Endothelial cell (in vitro differentiated cells): ENCODE data around the gene C4orf51. TPM values are rescaled to one million over a fixed set of nuclear protein-coding genes. Genes with fewer than 3 reads are reported as not detected.

Experiments used
- DNase-seq: peaks from one replicate; pipeline ENCODE4 v3.0.0; 2021; ENCODE audit warnings: low spot score
- H3K27ac Mint-ChIP-seq: one replicate; pipeline ENCODE4 v1.8.0; 2021; ENCODE audit warnings: mixed read lengths, inconsistent platforms; ENCODE audit not compliant: unreplicated experiment
- H3K27me3 Mint-ChIP-seq: one replicate; pipeline ENCODE4 v1.8.0; 2021; ENCODE audit warnings: mild to moderate bottlenecking, moderate library complexity, mixed read lengths, inconsistent platforms; ENCODE audit not compliant: unreplicated experiment
- H3K36me3 Mint-ChIP-seq: one replicate; pipeline ENCODE4 v1.8.0; 2021; ENCODE audit warnings: mild to moderate bottlenecking, low read depth, mixed read lengths, inconsistent platforms; ENCODE audit not compliant: unreplicated experiment
- H3K4me1 Mint-ChIP-seq: one replicate; pipeline ENCODE4 v1.8.0; 2021; ENCODE audit warnings: mild to moderate bottlenecking, mixed read lengths, inconsistent platforms; ENCODE audit not compliant: unreplicated experiment
- H3K4me3 Mint-ChIP-seq: one replicate; pipeline ENCODE4 v1.8.0; 2021; ENCODE audit warnings: mild to moderate bottlenecking, mixed read lengths, inconsistent platforms; ENCODE audit not compliant: unreplicated experiment
- H3K9me3 Mint-ChIP-seq: one replicate; pipeline ENCODE4 v1.8.0; 2021; ENCODE audit warnings: mixed read lengths, inconsistent platforms; ENCODE audit not compliant: unreplicated experiment
- total RNA-seq: library from RNA; stranded (reverse); fragmentation: NEBNext Ultra II Directional; extraction: Animal tissue kit (Norgen Biotek cat#: 25700); gene quantifications from one replicate; pipeline ENCODE4 v1.2.1, GENCODE V29; 2021; ENCODE audit not compliant: unreplicated experiment
- TF ChIP-seq, protein P1 (sequence below): fragments of 200-600 bp; sonication (generic); IDR thresholded peaks from one replicate; pipeline ENCODE4 v1.5.0; 2021; ENCODE audit warnings: antibody characterized with exemption; ENCODE audit not compliant: unreplicated experiment

Gene C4orf51
- total RNA-seq, 1 donor from 2014 or later, result not detected

GRCh38 chr4:145698507-145698906 lies 18.6 kb downstream of the C4orf51 start:
- Mint-ChIP-seq H3K4me1 (peaks cover 4% of the 10 kb centered on the region), H3K27me3 (peaks cover 4% of the 10 kb centered on the region), H3K9me3 (peaks cover 7% of the 10 kb centered on the region), H3K4me3 (no peak overlapping the region), H3K27ac (no peak overlapping the region), H3K36me3 (no peaks in the 10 kb centered on the region)
- no peak for DNase-seq
- TF ChIP-seq, protein P1, sequence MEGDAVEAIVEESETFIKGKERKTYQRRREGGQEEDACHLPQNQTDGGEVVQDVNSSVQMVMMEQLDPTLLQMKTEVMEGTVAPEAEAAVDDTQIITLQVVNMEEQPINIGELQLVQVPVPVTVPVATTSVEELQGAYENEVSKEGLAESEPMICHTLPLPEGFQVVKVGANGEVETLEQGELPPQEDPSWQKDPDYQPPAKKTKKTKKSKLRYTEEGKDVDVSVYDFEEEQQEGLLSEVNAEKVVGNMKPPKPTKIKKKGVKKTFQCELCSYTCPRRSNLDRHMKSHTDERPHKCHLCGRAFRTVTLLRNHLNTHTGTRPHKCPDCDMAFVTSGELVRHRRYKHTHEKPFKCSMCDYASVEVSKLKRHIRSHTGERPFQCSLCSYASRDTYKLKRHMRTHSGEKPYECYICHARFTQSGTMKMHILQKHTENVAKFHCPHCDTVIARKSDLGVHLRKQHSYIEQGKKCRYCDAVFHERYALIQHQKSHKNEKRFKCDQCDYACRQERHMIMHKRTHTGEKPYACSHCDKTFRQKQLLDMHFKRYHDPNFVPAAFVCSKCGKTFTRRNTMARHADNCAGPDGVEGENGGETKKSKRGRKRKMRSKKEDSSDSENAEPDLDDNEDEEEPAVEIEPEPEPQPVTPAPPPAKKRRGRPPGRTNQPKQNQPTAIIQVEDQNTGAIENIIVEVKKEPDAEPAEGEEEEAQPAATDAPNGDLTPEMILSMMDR, result no peak

GRCh38 chr4:145703850-145704497 lies 24.0 kb downstream of the C4orf51 start:
- H3K4me3 Mint-ChIP-seq, result no peak overlapping the region
- H3K36me3 Mint-ChIP-seq, result no peaks in the 10 kb centered on the region
- H3K27ac Mint-ChIP-seq, result no peak overlapping the region
- no peak for DNase-seq
- H3K9me3 Mint-ChIP-seq, result no peaks in the 10 kb centered on the region
- H3K4me1 Mint-ChIP-seq, result peaks cover 6% of the 10 kb centered on the region
- TF ChIP-seq, protein P1, result no peak
- peaks cover 4% of the 10 kb centered on the region for H3K27me3 Mint-ChIP-seq

DNA sequence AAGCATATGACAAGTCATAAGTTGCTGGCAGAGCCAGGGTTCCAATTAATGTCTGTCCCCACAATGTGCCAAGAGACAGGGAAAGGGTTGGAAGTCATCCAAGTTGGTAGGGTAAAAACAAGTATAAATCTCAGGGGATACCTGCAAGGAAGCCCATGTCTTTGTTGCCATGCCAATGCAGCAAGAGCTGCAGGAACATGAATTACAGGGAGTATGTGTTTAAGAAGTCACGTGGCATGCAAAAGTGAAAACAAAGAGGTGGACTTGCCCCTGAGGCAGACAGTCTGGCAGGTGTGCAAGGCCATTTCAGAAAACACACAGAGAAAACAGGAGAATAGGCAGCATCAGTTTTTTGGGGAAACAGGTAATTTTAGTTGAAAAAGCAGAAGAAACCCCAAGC lies 29.4 kb downstream of the C4orf51 start:
- Mint-ChIP-seq H3K27ac (no peak overlapping the region), H3K27me3 (peaks cover 2% of the 10 kb centered on the region)
- TF ChIP-seq, protein P1, result no peak

GRCh38 chr4:145709843-145710242 lies 29.9 kb downstream of the C4orf51 start:
- no peaks in the 10 kb centered on the region for H3K4me1 Mint-ChIP-seq
- TF ChIP-seq, protein P1, result no peak
- H3K27ac Mint-ChIP-seq, result no peak overlapping the region
- no peak for DNase-seq
- no peak overlapping the region for H3K4me3 Mint-ChIP-seq
- peaks cover 3% of the 10 kb centered on the region for H3K36me3 Mint-ChIP-seq
- no peaks in the 10 kb centered on the region for H3K9me3 Mint-ChIP-seq
- peaks cover 2% of the 10 kb centered on the region for H3K27me3 Mint-ChIP-seq

More for the DNA sequence above, 29.4 kb downstream of the C4orf51 start:
- H3K36me3 Mint-ChIP-seq, result peaks cover 3% of the 10 kb centered on the region
- H3K4me3 Mint-ChIP-seq, result no peak overlapping the region
- no peaks in the 10 kb centered on the region for H3K9me3 Mint-ChIP-seq
- H3K4me1 Mint-ChIP-seq, result no peaks in the 10 kb centered on the region
- DNase-seq, result no peak

- DNase-seq, result no peak
- Mint-ChIP-seq H3K36me3 (no peaks in the 10 kb centered on the region), H3K4me1 (peaks cover 14% of the 10 kb centered on the region), H3K9me3 (no peaks in the 10 kb centered on the region), H3K4me3 (no peak overlapping the region), H3K27me3 (no peaks in the 10 kb centered on the region), H3K27ac (no peak overlapping the region)
- TF ChIP-seq, protein P1, result no peak
Observed at GRCh38 chr4:145716200-145716599, 36.3 kb downstream of the C4orf51 start.
